Measurements from ENCODE around the gene MCRIP1. TPM values are rescaled to one million over a fixed set of nuclear protein-coding genes. Genes with fewer than 3 reads are reported as not detected.

The MCRIP1 gene
- total and polyA plus RNA-seq, 2 of the 8 experiments (the other 6 are each of a cell fraction or from before 2014, with no cell fraction given), result 103 to 151 TPM

- TF ChIP-seq TBP (IDR thresholded peaks at IDR 0.05; ENCODE audit: low read depth, low read length) (no peak), SRF (IDR thresholded peaks at IDR 0.05; ENCODE audit: low read depth, low read length) (no peak), EGR1 (IDR thresholded peaks at IDR 0.05; ENCODE audit: borderline replicate concordance, low read depth, low read length) (no peak), E2F6 (IDR thresholded peaks at IDR 0.05) (no peak), POLR2AphosphoS5 (IDR thresholded peaks at IDR 0.05; ENCODE audit: low read depth, low read length) (no peak), SP4 (IDR thresholded peaks at IDR 0.05; ENCODE audit: low read length) (no peak), EP300 (IDR thresholded peaks at IDR 0.05; ENCODE audit: borderline replicate concordance in 1 of 2, low read depth in 2 of 2, low read length in 2 of 2) (no peak), BACH1 (IDR thresholded peaks at IDR 0.05; ENCODE audit: low read length) (no peak)
- Histone ChIP-seq H4K91ac (replicated peaks; ENCODE audit: insufficient read length, low read length) (peak overlapping the region; percentile 95), H2BK15ac (ENCODE audit: low read length) (peak overlapping the region; percentile 23; the same call in 1 of the 2 replicates), H3K4me3 (ENCODE audit: extremely low read depth in 1 of 4, insufficient read depth in 2 of 4, low read depth in 3 of 4, low read length in 4 of 4) (no peak overlapping the region), H2BK120ac (replicated peaks; ENCODE audit: low read depth, low read length) (peak overlapping the region; percentile 22), H2AK5ac (ENCODE audit: low read depth, low read length) (peak overlapping the region; percentile 46), H2BK5ac (ENCODE audit: low read depth, low read length) (no peak overlapping the region), H3K36me3 (ENCODE audit: control insufficient read depth in 2 of 4, insufficient read depth in 4 of 4, low read length in 3 of 4) (no peaks in the 10 kb centered on the region), H2BK20ac (ENCODE audit: low read length) (no peak overlapping the region), H2AFZ (ENCODE audit: low read length) (no peak overlapping the region), H4K8ac (ENCODE audit: extremely low read depth, insufficient read depth, low read length) (no peak overlapping the region), H4K20me1 (replicated peaks in 1 of 2; ENCODE audit: control insufficient read depth in 1 of 2, insufficient read depth in 2 of 2, low read length in 2 of 2) (peaks cover 0 to 12% of the 10 kb centered on the region in 2 experiments), H3K27me3 (replicated peaks in 1 of 4; ENCODE audit: control insufficient read depth in 3 of 4, extremely low read depth in 1 of 4, insufficient read depth in 3 of 4, low read length in 3 of 4) (peaks cover 0 to 4% (median 0%) of the 10 kb centered on the region in 4 experiments; a peak in 1 of 7 replicates), H3K4me2 (ENCODE audit: insufficient read depth in 1 of 2, low read depth in 2 of 2, low read length in 2 of 2) (no peak overlapping the region), H3K9ac (replicated peaks in 1 of 4; ENCODE audit: extremely low read depth in 1 of 4, low read depth in 3 of 4, low read length in 3 of 4) (no peak overlapping the region; a peak in 1 of 7 replicates), H3K18ac (ENCODE audit: extremely low read depth, low read length) (no peak overlapping the region), H2BK12ac (ENCODE audit: low read depth, low read length) (no peak overlapping the region; the same call in 1 of the 2 replicates), H3K27ac (ENCODE audit: low read depth, low read length) (no peak overlapping the region), H3K79me1 (ENCODE audit: low read depth, low read length) (no peaks in the 10 kb centered on the region), H3K9me3 (ENCODE audit: insufficient read depth in 2 of 2, low read depth in 1 of 2, low read length in 1 of 2) (no peaks in the 10 kb centered on the region; a peak in 1 of 4 replicates), H3K4ac (replicated peaks; ENCODE audit: insufficient read length, low read depth, low read length) (peak overlapping the region; percentile 94), H3K14ac (ENCODE audit: insufficient read length) (no peak overlapping the region), H3K23me2 (ENCODE audit: low read depth, low read length) (peaks cover 15% of the 10 kb centered on the region; the same call in 1 of the 2 replicates), H3K79me2 (ENCODE audit: control insufficient read depth in 1 of 2, insufficient read depth in 2 of 2, low read length in 2 of 2) (no peaks in the 10 kb centered on the region), H3K4me1 (replicated peaks in 1 of 4; ENCODE audit: control insufficient read depth in 3 of 4, insufficient read depth in 4 of 4, low read length in 3 of 4) (no peaks in the 10 kb centered on the region), H4K5ac (ENCODE audit: insufficient read length, low read depth, low read length) (no peak overlapping the region), H3K23ac (ENCODE audit: insufficient read length) (peak overlapping the region; percentile 73), H3K56ac (replicated peaks; ENCODE audit: insufficient read length, low read depth, low read length) (peak overlapping the region; percentile 100)
- CTCF ChIA-PET (ENCODE audit: partially characterized antibody), result no interaction called here
- WGBS, 2 experiments (ENCODE audit: extremely low coverage in 1 of 2, insufficient coverage in 1 of 2, insufficient read length in 1 of 2, insufficient replicate concordance in 2 of 2, low coverage in 1 of 2, low lambda C conversion rate in 2 of 2, missing lambda C conversion rate in 1 of 2), result 91% methylated on average over 8 of the region's 8 CpGs; no CpG with 5 or more reads in 1 of the 2 experiments
- POLR2A ChIA-PET (ENCODE audit: partially characterized antibody), result interaction anchor here (1.0 kb wide), 1 partner anchor 57 kb away, joined by 5 read pairs; no protein-coding TSS in a partner anchor
- no peak for FAIRE-seq
- DNase-seq (ENCODE audit: low read depth in 1 of 2, low spot score in 2 of 2), result no peak
Observed at GRCh38 chr17:81792675-81793615, 40.1 kb downstream of the MCRIP1 start.

Measured in H1 (cell line).